ENCODE measurements around the gene FOXI3.
"Not testable (repeated sequence)": the region's sequence is repeated elsewhere in the genome, so short reads cannot be mapped to it uniquely, and the experiment has no call there.

Gene FOXI3

DNA sequence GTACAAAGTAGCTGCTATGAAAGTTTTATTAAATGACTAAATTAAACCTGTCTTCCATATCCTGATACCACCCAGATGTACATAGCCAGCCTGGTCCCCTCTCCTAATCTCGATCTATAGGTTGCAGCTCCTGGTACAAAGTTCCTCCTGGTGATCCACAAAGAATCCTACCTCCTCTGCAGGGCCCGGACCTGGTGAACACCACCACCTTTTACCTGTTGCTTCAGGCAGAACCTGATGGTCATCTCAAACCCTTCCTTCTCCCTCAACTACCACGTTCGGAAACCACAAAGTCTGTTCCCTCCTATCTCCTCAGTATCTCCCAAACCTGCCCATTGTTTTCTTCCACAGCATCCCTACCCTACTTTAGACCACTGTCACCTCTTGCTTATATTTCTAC is 15.5 kb downstream of the FOXI3 start (continued):
- TF ChIP-seq CREB5 (CRISPR knock-in tag; IDR thresholded peaks at IDR 0.05; ENCODE audit: low read depth), result no peak

DNA sequence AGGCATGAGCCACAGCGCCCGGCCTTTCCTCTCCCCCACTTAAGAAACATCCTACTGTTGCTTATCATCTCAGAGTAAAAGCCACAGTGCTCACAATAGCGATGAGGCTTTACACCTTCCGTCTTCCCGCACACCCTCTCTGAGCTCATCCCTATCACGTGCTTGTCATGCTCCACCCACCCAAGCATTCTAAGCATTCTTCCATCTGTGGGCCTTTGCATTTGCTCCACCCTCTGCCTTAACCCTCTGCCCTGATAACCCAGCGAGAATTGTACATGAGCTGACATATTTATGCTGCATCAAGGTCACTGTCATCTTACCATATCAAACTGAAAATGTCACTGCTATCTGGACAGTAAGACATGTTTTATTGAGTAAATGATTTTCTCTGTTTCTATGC is 22.6 kb downstream of the FOXI3 start:
- no peak for ATAC-seq
- TF ChIP-seq SNAI2 (CRISPR knock-in tag; IDR thresholded peaks at IDR 0.05), result no peak

DNA sequence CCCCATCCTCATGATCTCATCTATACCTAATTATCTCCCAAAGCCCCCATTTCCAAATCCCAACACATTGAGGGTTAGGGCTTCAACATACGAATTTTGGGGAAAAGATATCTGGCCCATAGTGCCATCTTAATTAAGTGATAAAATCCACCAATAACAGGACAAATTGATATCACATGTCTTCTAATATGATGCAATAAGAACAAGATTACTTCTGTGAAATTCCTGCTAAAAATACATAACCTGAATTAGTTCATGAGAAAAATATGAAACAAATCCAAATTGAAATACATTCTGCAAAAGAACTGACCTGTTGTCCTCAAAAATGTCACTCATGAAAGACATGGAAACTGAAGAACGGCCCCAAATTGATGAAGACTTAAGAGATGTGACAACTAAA is 28.8 kb downstream of the FOXI3 start:
- TF ChIP-seq, protein P1, sequence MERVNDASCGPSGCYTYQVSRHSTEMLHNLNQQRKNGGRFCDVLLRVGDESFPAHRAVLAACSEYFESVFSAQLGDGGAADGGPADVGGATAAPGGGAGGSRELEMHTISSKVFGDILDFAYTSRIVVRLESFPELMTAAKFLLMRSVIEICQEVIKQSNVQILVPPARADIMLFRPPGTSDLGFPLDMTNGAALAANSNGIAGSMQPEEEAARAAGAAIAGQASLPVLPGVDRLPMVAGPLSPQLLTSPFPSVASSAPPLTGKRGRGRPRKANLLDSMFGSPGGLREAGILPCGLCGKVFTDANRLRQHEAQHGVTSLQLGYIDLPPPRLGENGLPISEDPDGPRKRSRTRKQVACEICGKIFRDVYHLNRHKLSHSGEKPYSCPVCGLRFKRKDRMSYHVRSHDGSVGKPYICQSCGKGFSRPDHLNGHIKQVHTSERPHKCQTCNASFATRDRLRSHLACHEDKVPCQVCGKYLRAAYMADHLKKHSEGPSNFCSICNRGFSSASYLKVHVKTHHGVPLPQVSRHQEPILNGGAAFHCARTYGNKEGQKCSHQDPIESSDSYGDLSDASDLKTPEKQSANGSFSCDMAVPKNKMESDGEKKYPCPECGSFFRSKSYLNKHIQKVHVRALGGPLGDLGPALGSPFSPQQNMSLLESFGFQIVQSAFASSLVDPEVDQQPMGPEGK (CRISPR knock-in tag; IDR thresholded peaks at IDR 0.05; ENCODE audit: borderline replicate concordance), result no peak
- TF ChIP-seq BACH2 (CRISPR knock-in tag; IDR thresholded peaks at IDR 0.05; ENCODE audit: borderline replicate concordance) (no peak), CSDC2 (CRISPR knock-in tag; IDR thresholded peaks at IDR 0.05) (no peak), ZNF70 (CRISPR knock-in tag; IDR thresholded peaks at IDR 0.05) (no peak), POU6F1 (CRISPR knock-in tag; IDR thresholded peaks at IDR 0.05; ENCODE audit: borderline replicate concordance, low read depth) (no peak), ZNF565 (CRISPR knock-in tag; conservative IDR thresholded peaks at IDR 0.05; ENCODE audit: low read depth) (no peak), RARB (CRISPR knock-in tag; IDR thresholded peaks at IDR 0.05) (no peak), SNAI2 (CRISPR knock-in tag; IDR thresholded peaks at IDR 0.05) (no peak), TCF4 (CRISPR knock-in tag; IDR thresholded peaks at IDR 0.05; ENCODE audit: borderline replicate concordance) (no peak)
- TF ChIP-seq, protein P2, sequence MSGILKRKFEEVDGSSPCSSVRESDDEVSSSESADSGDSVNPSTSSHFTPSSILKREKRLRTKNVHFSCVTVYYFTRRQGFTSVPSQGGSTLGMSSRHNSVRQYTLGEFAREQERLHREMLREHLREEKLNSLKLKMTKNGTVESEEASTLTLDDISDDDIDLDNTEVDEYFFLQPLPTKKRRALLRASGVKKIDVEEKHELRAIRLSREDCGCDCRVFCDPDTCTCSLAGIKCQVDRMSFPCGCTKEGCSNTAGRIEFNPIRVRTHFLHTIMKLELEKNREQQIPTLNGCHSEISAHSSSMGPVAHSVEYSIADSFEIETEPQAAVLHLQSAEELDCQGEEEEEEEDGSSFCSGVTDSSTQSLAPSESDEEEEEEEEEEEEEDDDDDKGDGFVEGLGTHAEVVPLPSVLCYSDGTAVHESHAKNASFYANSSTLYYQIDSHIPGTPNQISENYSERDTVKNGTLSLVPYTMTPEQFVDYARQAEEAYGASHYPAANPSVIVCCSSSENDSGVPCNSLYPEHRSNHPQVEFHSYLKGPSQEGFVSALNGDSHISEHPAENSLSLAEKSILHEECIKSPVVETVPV (CRISPR knock-in tag; IDR thresholded peaks at IDR 0.05), result no peak
- ATAC-seq, result no peak

- ATAC-seq, result not testable (repeated sequence)
Measured at GRCh38 chr2:88419051-88419450, 33.4 kb downstream of the FOXI3 start.

DNA sequence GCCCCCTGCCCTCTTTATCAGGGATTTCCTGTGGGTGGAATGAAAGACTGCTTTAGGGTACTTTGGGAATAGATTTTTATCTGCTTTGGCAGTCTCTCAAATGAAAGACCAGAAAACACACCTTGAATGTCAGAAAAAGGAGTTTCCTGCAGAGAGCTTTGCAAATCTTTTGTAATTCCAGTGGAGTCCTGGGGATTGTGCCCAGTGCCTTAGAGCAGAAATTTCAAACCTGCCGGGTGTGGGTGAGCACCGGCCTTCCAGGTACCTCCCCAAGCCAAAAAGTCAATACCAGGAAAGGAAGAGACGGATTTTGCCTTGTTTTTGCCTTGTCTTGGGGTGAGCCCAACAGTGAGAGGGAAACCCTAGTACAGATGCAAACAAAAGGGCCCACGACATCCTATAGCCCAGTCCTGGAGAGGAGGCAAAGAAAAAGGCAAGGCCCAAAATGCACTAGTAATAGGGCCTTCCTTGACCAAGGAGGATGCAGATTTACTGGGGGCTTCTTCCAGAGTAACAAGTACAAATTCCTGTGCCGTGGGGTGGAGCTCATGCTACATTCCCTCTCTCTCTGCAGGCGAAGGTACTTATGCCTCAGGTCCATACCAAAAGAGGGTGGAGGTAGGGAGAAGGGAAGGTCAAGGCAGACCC is 36.4 kb downstream of the FOXI3 start:
- no peak for TF ChIP-seq TCF4 (CRISPR knock-in tag; IDR thresholded peaks at IDR 0.05; ENCODE audit: borderline replicate concordance)
- TF ChIP-seq CSDC2 (CRISPR knock-in tag; IDR thresholded peaks at IDR 0.05), result no peak
- no peak for TF ChIP-seq SNAI2 (CRISPR knock-in tag; IDR thresholded peaks at IDR 0.05)
- TF ChIP-seq TOX (CRISPR knock-in tag; IDR thresholded peaks at IDR 0.05; ENCODE audit: borderline replicate concordance), result no peak
- TF ChIP-seq ZNF8 (CRISPR knock-in tag; IDR thresholded peaks at IDR 0.05), result no peak
- TF ChIP-seq ZNF565 (CRISPR knock-in tag; conservative IDR thresholded peaks at IDR 0.05; ENCODE audit: low read depth), result no peak
- TF ChIP-seq RARB (CRISPR knock-in tag; IDR thresholded peaks at IDR 0.05), result no peak
- TF ChIP-seq ESRRG (CRISPR knock-in tag; IDR thresholded peaks at IDR 0.05), result no peak
- TF ChIP-seq OSR1 (CRISPR knock-in tag; IDR thresholded peaks at IDR 0.05), result no peak
- no peak for TF ChIP-seq PPARA (CRISPR knock-in tag; IDR thresholded peaks at IDR 0.05; ENCODE audit: borderline replicate concordance)
- TF ChIP-seq GLIS3 (CRISPR knock-in tag; IDR thresholded peaks at IDR 0.05), result no peak
- TF ChIP-seq, protein P1 (CRISPR knock-in tag; IDR thresholded peaks at IDR 0.05; ENCODE audit: borderline replicate concordance), result no peak
- TF ChIP-seq ZNF70 (CRISPR knock-in tag; IDR thresholded peaks at IDR 0.05), result no peak
- ATAC-seq, result no peak

GRCh38 chr2:88408870-88409269 is 43.6 kb downstream of the FOXI3 start:
- ATAC-seq, result not testable (repeated sequence)
